Neural cell (in vitro differentiated cells): ENCODE data around the gene COX4I1. TPM values are rescaled to one million over a fixed set of nuclear protein-coding genes. Genes with fewer than 3 reads are reported as not detected.

Experiments used
- H2AFZ ChIP-seq: fragments of 200-600, 300-800 bp; sonication (generic), shearing (Covaris generic); 2 replicates; pipeline ENCODE4 v1.6.0; 2014; ENCODE audit warnings: low read depth, mild to moderate bottlenecking, antibody characterized with exemption, low read length, moderate library complexity
- H3F3A ChIP-seq: fragments of 200-600 bp; shearing (Covaris generic); 2 replicates; pipeline ENCODE4 v1.6.1; 2016; ENCODE audit warnings: mild to moderate bottlenecking, moderate library complexity, mixed read lengths, antibody characterized with exemption, low read length; ENCODE audit not compliant: insufficient read depth, poor library complexity, severe bottlenecking
- H3K27ac ChIP-seq: fragments of 200-600, 300-800 bp; sonication (generic), shearing (Covaris generic); 2 replicates; pipeline ENCODE4 v1.5.1; 2014; ENCODE audit warnings: mild to moderate bottlenecking, low read length, moderate library complexity
- H3K27me3 ChIP-seq: fragments of 300-800, 200-600 bp; sonication (generic), shearing (Covaris generic); 2 replicates; pipeline ENCODE4 v1.6.0; 2014; ENCODE audit warnings: mild to moderate bottlenecking, low read depth, low read length, moderate library complexity; ENCODE audit not compliant: insufficient read depth
- H3K36me3 ChIP-seq: fragments of 300-800, 200-600 bp; sonication (generic), shearing (Covaris generic); 2 replicates; pipeline ENCODE4 v1.5.1; 2014; ENCODE audit warnings: mild to moderate bottlenecking, antibody characterized with exemption, low read length, moderate library complexity; ENCODE audit not compliant: insufficient read depth
- H3K4me2 ChIP-seq: fragments of 300-800, 200-600 bp; sonication (generic), shearing (Covaris generic); 2 replicates; pipeline ENCODE4 v1.6.0; 2014; ENCODE audit warnings: mild to moderate bottlenecking, low read length
- H3K4me3 ChIP-seq: fragments of 300-800, 200-600 bp; sonication (generic), shearing (Covaris generic); 2 replicates; pipeline ENCODE4 v1.5.1; 2014; ENCODE audit warnings: mild to moderate bottlenecking, low read length, moderate library complexity
- H3K79me2 ChIP-seq: fragments of 200-600 bp; shearing (Covaris generic); replicated peaks from 2 replicates; pipeline ENCODE4 v1.6.0; 2014; ENCODE audit warnings: mild to moderate bottlenecking, low read length, moderate library complexity; ENCODE audit not compliant: insufficient read depth
- H3K9ac ChIP-seq: fragments of 300-800, 200-600 bp; sonication (generic), shearing (Covaris generic); 2 replicates; pipeline ENCODE4 v1.6.1; 2016; ENCODE audit warnings: mild to moderate bottlenecking, low read length, mixed read lengths
- H3K9me2 ChIP-seq: fragments of 200-600 bp; shearing (Covaris generic); 2 replicates; pipeline ENCODE4 v1.6.1; 2016; ENCODE audit warnings: mild to moderate bottlenecking, low read length, mixed read lengths; ENCODE audit not compliant: insufficient read depth
- H3K9me3 ChIP-seq: fragments of 200-600, 300-800 bp; sonication (generic), shearing (Covaris generic); 2 replicates; pipeline ENCODE4 v1.6.1; 2016; ENCODE audit warnings: mild to moderate bottlenecking, mixed run types, low read length, moderate library complexity, mixed read lengths
- H4K20me1 ChIP-seq: fragments of 200-600 bp; shearing (Covaris generic); 2 replicates; pipeline ENCODE4 v1.6.1; 2016; ENCODE audit warnings: mild to moderate bottlenecking, mixed run types; ENCODE audit not compliant: insufficient read depth
- EP300 ChIP-seq: fragments of 450-650 bp; conservative IDR thresholded peaks from 2 replicates; pipeline ENCODE4 v1.6.1; 2014; ENCODE audit warnings: antibody characterized with exemption, mild to moderate bottlenecking, moderate library complexity; ENCODE audit not compliant: poor library complexity, severe bottlenecking
- EZH2 ChIP-seq: fragments of 200-600, 300-800 bp; shearing (Covaris generic), sonication (generic); IDR thresholded peaks from 2 replicates; pipeline ENCODE4 v1.6.1; 2014; ENCODE audit warnings: antibody characterized with exemption, low read length, borderline replicate concordance, mild to moderate bottlenecking; ENCODE audit not compliant: insufficient read depth, poor library complexity, severe bottlenecking
- MXI1 ChIP-seq: fragments of 450-650 bp; conservative IDR thresholded peaks from 2 replicates; pipeline ENCODE4 v1.6.1; 2014; ENCODE audit warnings: antibody characterized with exemption, mild to moderate bottlenecking; ENCODE audit not compliant: poor library complexity, severe bottlenecking
- POLR2AphosphoS5 ChIP-seq: IDR thresholded peaks from 2 replicates; pipeline ENCODE4 v1.6.1; 2012
- RAD21 ChIP-seq: fragments of 450-650 bp; conservative IDR thresholded peaks from 2 replicates; pipeline ENCODE4 v1.6.1; 2014; ENCODE audit warnings: antibody characterized with exemption, mild to moderate bottlenecking, moderate library complexity
- SMC3 ChIP-seq: fragments of 450-650 bp; conservative IDR thresholded peaks from 2 replicates; pipeline ENCODE4 v1.6.1; 2014; ENCODE audit warnings: antibody characterized with exemption, mild to moderate bottlenecking, moderate library complexity; ENCODE audit not compliant: poor library complexity
- TAF1 ChIP-seq: IDR thresholded peaks from 2 replicates; pipeline ENCODE4 v1.6.1; 2012; ENCODE audit warnings: low read depth
- polyA plus RNA-seq: library from polyadenylated mRNA; depleted of rRNA; stranded (reverse); fragments of >200 nt; gene quantifications from 2 replicates; pipeline ENCODE4 v1.2.3, GENCODE V29; 2014
- TF ChIP-seq, protein P1 (sequence below): fragments of 450-650 bp; IDR thresholded peaks from 2 replicates; pipeline ENCODE4 v1.5.1; 2014; ENCODE audit warnings: antibody characterized with exemption, mild to moderate bottlenecking, moderate library complexity; ENCODE audit not compliant: poor library complexity, severe bottlenecking
- TF ChIP-seq, protein P2 (sequence below): IDR thresholded peaks from 2 replicates; pipeline ENCODE4 v1.6.1; 2012; ENCODE audit warnings: borderline replicate concordance

The COX4I1 gene
- polyA plus RNA-seq, 1 donor from 2014 or later = 709 TPM

DNA sequence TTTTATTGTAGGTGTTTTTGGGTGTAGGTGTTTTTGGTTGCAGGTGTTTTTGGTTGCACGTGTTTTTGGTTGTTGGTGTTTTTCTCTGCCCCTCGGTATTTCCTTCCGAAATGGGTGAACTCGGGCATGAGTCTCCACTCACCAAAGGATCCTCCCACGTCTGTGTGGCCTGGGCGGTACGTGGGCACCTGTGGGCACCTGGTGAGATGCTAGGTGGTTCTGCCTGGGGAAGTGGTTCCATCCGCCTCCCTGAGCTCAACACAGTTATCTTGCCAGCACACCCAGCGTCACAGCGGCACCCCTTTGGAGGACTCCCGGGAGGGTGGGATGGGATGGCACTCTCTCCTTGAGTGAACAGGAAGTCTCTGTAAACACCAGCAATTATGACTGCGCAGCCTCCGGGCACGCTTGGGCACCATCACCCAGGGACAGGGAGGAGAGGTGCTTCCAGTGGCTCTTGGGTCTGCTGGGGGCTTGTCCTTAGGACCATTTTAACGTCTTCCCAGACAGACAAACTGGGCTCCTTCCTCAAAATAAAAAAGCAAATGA is 29.8 kb downstream of the COX4I1 start:
- H3K4me2 ChIP-seq = no peak overlapping the region
- H3K27ac ChIP-seq = no peak overlapping the region
- H3F3A ChIP-seq = no peaks in the 10 kb centered on the region
- no peaks in the 10 kb centered on the region for H3K36me3 ChIP-seq
- no peak overlapping the region for H2AFZ ChIP-seq
- no peak overlapping the region for H3K9ac ChIP-seq
- H3K4me3 ChIP-seq = no peak overlapping the region
- H3K79me2 ChIP-seq = no peaks in the 10 kb centered on the region
- H3K9me3 ChIP-seq = no peaks in the 10 kb centered on the region
- H3K9me2 ChIP-seq = no peaks in the 10 kb centered on the region
- H3K27me3 ChIP-seq = no peaks in the 10 kb centered on the region
- no peaks in the 10 kb centered on the region for H4K20me1 ChIP-seq
- TF ChIP-seq TAF1 (no peak), EP300 (no peak), SMC3 (no peak), RAD21 (no peak), MXI1 (no peak), POLR2AphosphoS5 (no peak), EZH2 (no peak)
- TF ChIP-seq, protein P1, sequence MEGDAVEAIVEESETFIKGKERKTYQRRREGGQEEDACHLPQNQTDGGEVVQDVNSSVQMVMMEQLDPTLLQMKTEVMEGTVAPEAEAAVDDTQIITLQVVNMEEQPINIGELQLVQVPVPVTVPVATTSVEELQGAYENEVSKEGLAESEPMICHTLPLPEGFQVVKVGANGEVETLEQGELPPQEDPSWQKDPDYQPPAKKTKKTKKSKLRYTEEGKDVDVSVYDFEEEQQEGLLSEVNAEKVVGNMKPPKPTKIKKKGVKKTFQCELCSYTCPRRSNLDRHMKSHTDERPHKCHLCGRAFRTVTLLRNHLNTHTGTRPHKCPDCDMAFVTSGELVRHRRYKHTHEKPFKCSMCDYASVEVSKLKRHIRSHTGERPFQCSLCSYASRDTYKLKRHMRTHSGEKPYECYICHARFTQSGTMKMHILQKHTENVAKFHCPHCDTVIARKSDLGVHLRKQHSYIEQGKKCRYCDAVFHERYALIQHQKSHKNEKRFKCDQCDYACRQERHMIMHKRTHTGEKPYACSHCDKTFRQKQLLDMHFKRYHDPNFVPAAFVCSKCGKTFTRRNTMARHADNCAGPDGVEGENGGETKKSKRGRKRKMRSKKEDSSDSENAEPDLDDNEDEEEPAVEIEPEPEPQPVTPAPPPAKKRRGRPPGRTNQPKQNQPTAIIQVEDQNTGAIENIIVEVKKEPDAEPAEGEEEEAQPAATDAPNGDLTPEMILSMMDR = no peak
- TF ChIP-seq, protein P2, sequence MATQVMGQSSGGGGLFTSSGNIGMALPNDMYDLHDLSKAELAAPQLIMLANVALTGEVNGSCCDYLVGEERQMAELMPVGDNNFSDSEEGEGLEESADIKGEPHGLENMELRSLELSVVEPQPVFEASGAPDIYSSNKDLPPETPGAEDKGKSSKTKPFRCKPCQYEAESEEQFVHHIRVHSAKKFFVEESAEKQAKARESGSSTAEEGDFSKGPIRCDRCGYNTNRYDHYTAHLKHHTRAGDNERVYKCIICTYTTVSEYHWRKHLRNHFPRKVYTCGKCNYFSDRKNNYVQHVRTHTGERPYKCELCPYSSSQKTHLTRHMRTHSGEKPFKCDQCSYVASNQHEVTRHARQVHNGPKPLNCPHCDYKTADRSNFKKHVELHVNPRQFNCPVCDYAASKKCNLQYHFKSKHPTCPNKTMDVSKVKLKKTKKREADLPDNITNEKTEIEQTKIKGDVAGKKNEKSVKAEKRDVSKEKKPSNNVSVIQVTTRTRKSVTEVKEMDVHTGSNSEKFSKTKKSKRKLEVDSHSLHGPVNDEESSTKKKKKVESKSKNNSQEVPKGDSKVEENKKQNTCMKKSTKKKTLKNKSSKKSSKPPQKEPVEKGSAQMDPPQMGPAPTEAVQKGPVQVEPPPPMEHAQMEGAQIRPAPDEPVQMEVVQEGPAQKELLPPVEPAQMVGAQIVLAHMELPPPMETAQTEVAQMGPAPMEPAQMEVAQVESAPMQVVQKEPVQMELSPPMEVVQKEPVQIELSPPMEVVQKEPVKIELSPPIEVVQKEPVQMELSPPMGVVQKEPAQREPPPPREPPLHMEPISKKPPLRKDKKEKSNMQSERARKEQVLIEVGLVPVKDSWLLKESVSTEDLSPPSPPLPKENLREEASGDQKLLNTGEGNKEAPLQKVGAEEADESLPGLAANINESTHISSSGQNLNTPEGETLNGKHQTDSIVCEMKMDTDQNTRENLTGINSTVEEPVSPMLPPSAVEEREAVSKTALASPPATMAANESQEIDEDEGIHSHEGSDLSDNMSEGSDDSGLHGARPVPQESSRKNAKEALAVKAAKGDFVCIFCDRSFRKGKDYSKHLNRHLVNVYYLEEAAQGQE = no peak

DNA sequence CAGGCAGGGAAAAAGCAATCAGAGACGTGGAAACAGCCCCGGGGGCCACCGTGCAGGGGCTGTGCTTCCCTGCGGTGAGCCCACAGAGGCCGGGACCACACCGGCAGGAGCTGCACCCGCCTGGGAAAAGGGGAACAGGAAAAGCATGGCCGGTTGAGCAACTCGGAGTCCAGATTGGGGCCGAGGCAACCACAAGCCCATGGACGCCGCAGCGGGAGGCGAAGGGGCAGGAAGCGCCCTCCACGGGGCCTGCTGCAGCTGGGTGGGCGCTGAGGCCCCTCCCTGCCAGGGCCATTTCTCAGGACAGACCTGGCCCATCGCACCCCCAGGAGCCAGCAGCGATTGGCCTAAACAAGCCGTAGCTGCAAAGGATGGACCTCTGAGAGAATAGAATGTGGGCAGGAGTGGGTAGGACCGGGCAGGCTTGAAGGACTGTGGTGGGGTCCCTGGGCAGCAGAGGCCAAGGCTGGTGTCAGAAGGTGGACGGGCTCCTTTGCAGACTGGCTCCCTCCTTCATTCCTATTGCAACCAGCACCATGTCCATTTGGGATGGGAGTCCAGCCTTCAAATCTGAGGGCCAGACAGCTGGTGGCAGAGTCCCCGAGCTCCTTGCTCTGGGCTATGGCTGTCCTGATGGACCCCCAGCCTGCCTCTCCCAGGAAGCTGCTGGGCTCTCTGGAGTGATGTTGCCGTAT is 30.4 kb downstream of the COX4I1 start:
- TF ChIP-seq SMC3 (no peak), EZH2 (no peak)
- H3K4me2 ChIP-seq = no peak overlapping the region
- H3K27me3 ChIP-seq = no peaks in the 10 kb centered on the region
- no peaks in the 10 kb centered on the region for H3K36me3 ChIP-seq
- no peaks in the 10 kb centered on the region for H4K20me1 ChIP-seq
- H3K9ac ChIP-seq = no peak overlapping the region
- no peaks in the 10 kb centered on the region for H3K9me3 ChIP-seq
- H3F3A ChIP-seq = no peaks in the 10 kb centered on the region
- no peaks in the 10 kb centered on the region for H3K9me2 ChIP-seq
- no peak overlapping the region for H2AFZ ChIP-seq
- H3K79me2 ChIP-seq = no peaks in the 10 kb centered on the region
- no peak overlapping the region for H3K27ac ChIP-seq
- no peak overlapping the region for H3K4me3 ChIP-seq
